HepG2 (cell line): ENCODE results near the gene ERICH6. TPM values are rescaled to one million over a fixed set of nuclear protein-coding genes. Genes with fewer than 3 reads are reported as not detected.

Experiments used
- ATAC-seq: fragments of 200-7000 bp; cut with Tn5 transposase; 3 replicates; pipeline ENCODE4 v1.9.1; 2020; ENCODE audit warnings: mild to moderate bottlenecking, moderate library complexity
- BruUV-seq: library from RNA; stranded (reverse); fragments of 400-500 nt; replicated peaks from 2 replicates; lab custom pipeline; 2021; lab: Mats Ljungman, UMichigan
- CTCF ChIA-PET: fragments of 300-600 bp; formaldehyde crosslinking; extraction: SDS; loops from one replicate; lab custom pipeline; 2021; ENCODE audit warnings: low total read pairs, inconsistent platforms, low intra/inter-chr PET ratio; lab: Yijun Ruan, JAX
- POLR2A ChIA-PET: fragments of 350-600 bp; sonication (Branson Sonifier 250); formaldehyde crosslinking; loops from one replicate; lab custom pipeline; 2020; ENCODE audit warnings: antibody characterized with exemption, inconsistent platforms; lab: Yijun Ruan, JAX
- DNase-seq: peaks from one replicate; pipeline ENCODE4 v3.0.0-alpha.2; 2015; ENCODE audit warnings: low spot score
- FAIRE-seq: peaks from 3 replicates; lab custom pipeline; 2011; peaks lifted over from hg19 to GRCh38; lab: Jason Lieb, UNC
- H2AFZ ChIP-seq: one replicate; pipeline ENCODE4 v1.6.1; 2011; ENCODE audit warnings: low read length, inconsistent platforms
- H3K27ac ChIP-seq: fragments of 300-600 bp; 3 replicates; pipeline ENCODE4 v1.8.0; 2011; ENCODE audit warnings: mixed run types, mild to moderate bottlenecking, mixed read lengths, low read length, inconsistent platforms; ENCODE audit not compliant: insufficient read depth; ENCODE audit errors: extremely low read length
- H3K27me3 ChIP-seq, 2 experiments: fragments of 200-600 bp in 1 of 2; 2 replicates in 1 of 2; 3 replicates in 1 of 2; pipeline versions ENCODE4 v1.6.0 to v1.8.0; 2011; ENCODE audit warnings: low read length in 2 of 2, mild to moderate bottlenecking in 2 of 2, moderate library complexity in 2 of 2, inconsistent platforms in 1 of 2; ENCODE audit not compliant: insufficient read depth in 2 of 2, control insufficient read depth in 1 of 2
- H3K36me3 ChIP-seq, 2 experiments: fragments of 200-600 bp in 1 of 2; replicated peaks in 1 of 2; 2 replicates in 1 of 2; 3 replicates in 1 of 2; pipeline versions ENCODE4 v1.5.1 to v1.8.0; 2011; ENCODE audit warnings: low read length in 2 of 2, inconsistent platforms in 1 of 2; ENCODE audit not compliant: insufficient read depth in 2 of 2, control insufficient read depth in 1 of 2
- H3K4me1 ChIP-seq: 2 replicates; pipeline ENCODE4 v1.5.1; 2012; ENCODE audit warnings: low read length, inconsistent platforms; ENCODE audit not compliant: insufficient read depth
- H3K4me2 ChIP-seq: 2 replicates; pipeline ENCODE4 v1.6.0; 2011; ENCODE audit warnings: low read depth, low read length, inconsistent platforms
- H3K4me3 ChIP-seq, 3 experiments: fragments of 200-600 bp in 1 of 3; sonication (generic), shearing (Covaris generic) in 1 of 3; replicated peaks in 1 of 3; 2 replicates each; pipeline ENCODE4 v1.5.1; 2011 to 2016; ENCODE audit warnings: low read length in 3 of 3, inconsistent platforms in 2 of 3, low read depth in 2 of 3, mild to moderate bottlenecking in 2 of 3, control low read depth in 1 of 3, mixed read lengths in 1 of 3; ENCODE audit not compliant: insufficient read depth in 1 of 3
- H3K79me2 ChIP-seq: one replicate; pipeline ENCODE4 v1.6.1; 2011; ENCODE audit warnings: low read length, inconsistent platforms; ENCODE audit not compliant: insufficient read depth
- H3K9ac ChIP-seq: 2 replicates; pipeline ENCODE4 v1.6.0; 2011; ENCODE audit warnings: mild to moderate bottlenecking, low read depth, low read length, inconsistent platforms; ENCODE audit not compliant: insufficient read depth
- H3K9me3 ChIP-seq: 2 replicates; pipeline ENCODE4 v1.5.1; 2012; ENCODE audit warnings: mild to moderate bottlenecking, low read length
- H4K20me1 ChIP-seq: 2 replicates; pipeline ENCODE4 v1.6.0; 2011; ENCODE audit warnings: inconsistent platforms, mild to moderate bottlenecking, low read length, moderate library complexity; ENCODE audit not compliant: insufficient read depth
- CENPT ChIP-seq: sonication (generic); formaldehyde crosslinking; IDR thresholded peaks from 2 replicates; pipeline ENCODE4 v1.8.0; 2022; ENCODE audit warnings: low read depth, mild to moderate bottlenecking, moderate library complexity, missing genetic modification reagents
- FOSL1 ChIP-seq: sonication (generic); formaldehyde crosslinking; IDR thresholded peaks from 2 replicates; pipeline ENCODE4 v1.9.0; 2021; ENCODE audit warnings: missing genetic modification reagents, borderline replicate concordance
- FOXO1 ChIP-seq: sonication (generic); formaldehyde crosslinking; IDR thresholded peaks from 2 replicates; pipeline ENCODE4 v1.4.0; 2020; ENCODE audit warnings: missing genetic modification reagents
- GATAD1 ChIP-seq: IDR thresholded peaks from 2 replicates; pipeline ENCODE4 v1.6.1; 2016; ENCODE audit warnings: missing genetic modification reagents, missing compliant biosample characterization
- KMT2A ChIP-seq: sonication (generic); formaldehyde crosslinking; IDR thresholded peaks from 2 replicates; pipeline ENCODE4 v1.4.0; 2020; ENCODE audit warnings: missing genetic modification reagents
- NR3C1 ChIP-seq: sonication (generic); formaldehyde crosslinking; IDR thresholded peaks from 2 replicates; pipeline ENCODE4 v1.4.0; 2020; ENCODE audit warnings: missing genetic modification reagents
- RARG ChIP-seq: sonication (generic); formaldehyde crosslinking; IDR thresholded peaks from 2 replicates; pipeline ENCODE4 v1.4.0; 2020; ENCODE audit warnings: low read depth, mild to moderate bottlenecking, missing genetic modification reagents
- RORA ChIP-seq: sonication (generic); formaldehyde crosslinking; IDR thresholded peaks from 2 replicates; pipeline ENCODE4 v1.5.0; 2020; ENCODE audit warnings: mild to moderate bottlenecking, missing genetic modification reagents, moderate library complexity
- SIX1 ChIP-seq: sonication (generic); formaldehyde crosslinking; IDR thresholded peaks from 2 replicates; pipeline ENCODE4 v1.4.0; 2020; ENCODE audit warnings: missing genetic modification reagents, borderline replicate concordance
- SP1 ChIP-seq, 2 experiments: fragments of 450-650 bp in 1 of 2; sonication (generic) in 1 of 2; formaldehyde crosslinking in 1 of 2; IDR thresholded peaks; 2 replicates each; pipeline versions ENCODE4 v1.4.0 to v1.6.1; 2016 to 2020; ENCODE audit warnings: missing genetic modification reagents in 1 of 2
- ZNF549 ChIP-seq: sonication (generic); formaldehyde crosslinking; IDR thresholded peaks from 2 replicates; pipeline ENCODE4 v1.5.0; 2020; ENCODE audit warnings: missing genetic modification reagents
- ZNF703 ChIP-seq: sonication (generic); formaldehyde crosslinking; IDR thresholded peaks from 2 replicates; pipeline ENCODE4 v1.5.1; 2020; ENCODE audit warnings: missing genetic modification reagents, mild to moderate bottlenecking, moderate library complexity, borderline replicate concordance
- ZNF850 ChIP-seq: sonication (generic); formaldehyde crosslinking; conservative IDR thresholded peaks from 2 replicates; pipeline ENCODE4 v1.9.0; 2021; ENCODE audit warnings: mild to moderate bottlenecking, missing genetic modification reagents
- ZSCAN25 ChIP-seq: sonication (generic); formaldehyde crosslinking; IDR thresholded peaks from 2 replicates; pipeline ENCODE4 v1.8.0; 2022; ENCODE audit warnings: mild to moderate bottlenecking, missing genetic modification reagents
- ZZZ3 ChIP-seq: sonication (generic); formaldehyde crosslinking; IDR thresholded peaks from 2 replicates; pipeline ENCODE4 v1.4.0; 2020; ENCODE audit warnings: missing genetic modification reagents, mild to moderate bottlenecking, borderline replicate concordance
- WGBS: methylation state at CpG from one replicate; pipeline ENCODE4 v1.1.6; 2017; ENCODE audit warnings: low lambda C conversion rate; 5-methylcytosine and 5-hydroxymethylcytosine counted together
- in situ Hi-C: cut with HindIII; loops from 2 replicates; pipeline ENCODE4 v1.10.0; 2017; ENCODE audit warnings: low pct_unique_long_range_greater_than_20kb; ENCODE audit not compliant: extremely low pct_ligation_motif_present
- intact Hi-C: fragments of 100-400 bp; cut with micrococcal nuclease; formaldehyde crosslinking; loops from one replicate; pipeline ENCODE4 v1.10.0; 2022; ENCODE audit not compliant: unreplicated experiment
- polyA plus RNA-seq, 8 experiments: library from polyadenylated mRNA; depleted of rRNA in 3 of 8; stranded (reverse) in 7 of 8; unstranded in 1 of 8; fragments of >200 nt; fragmentation: Illumina TruSeq in 4 of 8; extraction: Trizol in 4 of 8; gene quantifications; 2 replicates each; pipeline versions ENCODE4 v1.2.1 to v1.2.3, GENCODE V29; 2011 to 2016; ENCODE audit warnings: low read depth in 4 of 8, missing spikeins in 1 of 8, mixed read lengths in 1 of 8; ENCODE audit not compliant: insufficient read depth in 1 of 8
- total RNA-seq, 5 experiments: library from RNA; depleted of rRNA; stranded (reverse); fragments of >200 nt; fragmentation: Illumina TruSeq; extraction: Trizol; gene quantifications; 2 replicates each; pipeline ENCODE4 v1.2.3, GENCODE V29; 2016; ENCODE audit warnings: low read depth in 1 of 5
- TF ChIP-seq, protein P1 (sequence below): sonication (generic); formaldehyde crosslinking; IDR thresholded peaks from 2 replicates; pipeline ENCODE4 v1.4.0; 2020; ENCODE audit warnings: missing genetic modification reagents
- TF ChIP-seq, protein P2 (sequence below): sonication (generic); formaldehyde crosslinking; IDR thresholded peaks from 2 replicates; pipeline ENCODE4 v1.8.0; 2022; ENCODE audit warnings: missing genetic modification reagents, mild to moderate bottlenecking, inconsistent platforms, borderline replicate concordance
- TF ChIP-seq, protein P3 (sequence below): IDR thresholded peaks from 2 replicates; pipeline ENCODE4 v1.6.1; 2012; ENCODE audit warnings: low read depth, low read length, improper control_type of control experiment
- TF ChIP-seq, protein P4 (sequence below): fragments of 450-650 bp; IDR thresholded peaks from 2 replicates; pipeline ENCODE4 v1.6.1; 2016

The ERICH6 gene
- total and polyA plus RNA-seq, 2 of the 13 experiments (the other 11 are each of a cell fraction or from before 2014, with no cell fraction given), result 0.03 TPM; not detected in 1

DNA sequence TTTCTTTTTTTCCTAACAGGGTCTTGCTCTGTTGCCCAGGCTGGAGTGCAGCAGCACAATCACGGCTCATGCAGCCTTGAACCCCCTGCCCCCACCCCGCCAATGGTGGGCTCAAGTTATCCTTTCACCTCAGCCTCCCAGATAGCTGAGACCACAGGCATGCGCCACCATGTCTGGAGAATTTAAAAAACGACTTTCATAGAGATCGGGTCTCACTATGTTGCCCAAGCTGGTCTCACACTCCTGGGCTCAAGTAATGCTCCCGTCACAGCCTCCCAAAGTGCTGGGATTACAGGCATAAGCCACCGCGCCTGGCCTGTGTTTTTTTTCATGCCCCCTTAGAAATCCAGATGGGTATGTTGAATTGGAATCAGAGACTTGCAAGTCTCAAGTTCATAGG, 40.3 kb downstream of the ERICH6 start:
- Histone ChIP-seq H3K4me2 (no peak overlapping the region), H3K27me3 (peaks cover 2 to 5% of the 10 kb centered on the region in 2 experiments; a peak in 1 of 5 replicates), H3K9me3 (no peaks in the 10 kb centered on the region)
- CTCF ChIA-PET, result no interaction called here
- in situ Hi-C loops, result no loop called here
- TF ChIP-seq ZSCAN25 (no peak), SIX1 (CRISPR knock-in tag) (no peak), ZNF703 (no peak), ZZZ3 (CRISPR knock-in tag) (no peak), ZNF850 (CRISPR knock-in tag) (no peak), RARG (CRISPR knock-in tag) (no peak), FOSL1 (no peak), FOXO1 (CRISPR knock-in tag) (no peak), ZNF549 (CRISPR knock-in tag) (no peak), GATAD1 (CRISPR knock-in tag) (no peak), RORA (CRISPR knock-in tag) (no peak), CENPT (CRISPR knock-in tag) (no peak), KMT2A (no peak), NR3C1 (CRISPR knock-in tag) (no peak), SP1 (IDR thresholded peaks at IDR 0.05) (no peak), SP1 (CRISPR knock-in tag; IDR thresholded peaks at IDR 0.05) (no peak)
- TF ChIP-seq, protein P1, sequence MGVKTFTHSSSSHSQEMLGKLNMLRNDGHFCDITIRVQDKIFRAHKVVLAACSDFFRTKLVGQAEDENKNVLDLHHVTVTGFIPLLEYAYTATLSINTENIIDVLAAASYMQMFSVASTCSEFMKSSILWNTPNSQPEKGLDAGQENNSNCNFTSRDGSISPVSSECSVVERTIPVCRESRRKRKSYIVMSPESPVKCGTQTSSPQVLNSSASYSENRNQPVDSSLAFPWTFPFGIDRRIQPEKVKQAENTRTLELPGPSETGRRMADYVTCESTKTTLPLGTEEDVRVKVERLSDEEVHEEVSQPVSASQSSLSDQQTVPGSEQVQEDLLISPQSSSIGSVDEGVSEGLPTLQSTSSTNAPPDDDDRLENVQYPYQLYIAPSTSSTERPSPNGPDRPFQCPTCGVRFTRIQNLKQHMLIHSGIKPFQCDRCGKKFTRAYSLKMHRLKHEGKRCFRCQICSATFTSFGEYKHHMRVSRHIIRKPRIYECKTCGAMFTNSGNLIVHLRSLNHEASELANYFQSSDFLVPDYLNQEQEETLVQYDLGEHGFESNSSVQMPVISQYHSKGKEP, result no peak
- TF ChIP-seq, protein P2, sequence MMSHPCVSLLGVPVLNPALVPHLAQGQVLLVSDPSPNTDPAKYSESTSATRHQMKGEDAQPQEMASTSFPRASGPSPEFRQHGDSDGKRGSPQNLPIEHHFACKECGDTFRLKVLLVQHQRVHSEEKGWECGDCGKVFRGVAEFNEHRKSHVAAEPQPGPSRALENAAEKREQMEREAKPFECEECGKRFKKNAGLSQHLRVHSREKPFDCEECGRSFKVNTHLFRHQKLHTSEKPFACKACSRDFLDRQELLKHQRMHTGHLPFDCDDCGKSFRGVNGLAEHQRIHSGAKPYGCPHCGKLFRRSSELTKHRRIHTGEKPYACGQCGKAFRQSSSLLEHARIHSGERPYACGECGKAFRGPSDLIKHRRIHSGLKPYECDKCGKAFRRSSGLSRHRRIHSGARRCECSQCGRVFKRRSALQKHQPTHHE, result no peak
- TF ChIP-seq, protein P3, sequence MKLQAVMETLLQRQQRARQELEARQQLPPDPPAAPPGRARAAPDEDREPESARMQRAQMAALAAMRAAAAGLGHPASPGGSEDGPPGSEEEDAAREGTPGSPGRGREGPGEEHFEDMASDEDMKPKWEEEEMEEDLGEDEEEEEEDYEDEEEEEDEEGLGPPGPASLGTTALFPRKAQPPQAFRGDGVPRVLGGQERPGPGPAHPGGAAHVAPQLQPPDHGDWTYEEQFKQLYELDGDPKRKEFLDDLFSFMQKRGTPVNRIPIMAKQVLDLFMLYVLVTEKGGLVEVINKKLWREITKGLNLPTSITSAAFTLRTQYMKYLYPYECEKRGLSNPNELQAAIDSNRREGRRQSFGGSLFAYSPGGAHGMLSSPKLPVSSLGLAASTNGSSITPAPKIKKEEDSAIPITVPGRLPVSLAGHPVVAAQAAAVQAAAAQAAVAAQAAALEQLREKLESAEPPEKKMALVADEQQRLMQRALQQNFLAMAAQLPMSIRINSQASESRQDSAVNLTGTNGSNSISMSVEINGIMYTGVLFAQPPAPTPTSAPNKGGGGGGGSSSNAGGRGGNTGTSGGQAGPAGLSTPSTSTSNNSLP, result no peak
- TF ChIP-seq, protein P4, sequence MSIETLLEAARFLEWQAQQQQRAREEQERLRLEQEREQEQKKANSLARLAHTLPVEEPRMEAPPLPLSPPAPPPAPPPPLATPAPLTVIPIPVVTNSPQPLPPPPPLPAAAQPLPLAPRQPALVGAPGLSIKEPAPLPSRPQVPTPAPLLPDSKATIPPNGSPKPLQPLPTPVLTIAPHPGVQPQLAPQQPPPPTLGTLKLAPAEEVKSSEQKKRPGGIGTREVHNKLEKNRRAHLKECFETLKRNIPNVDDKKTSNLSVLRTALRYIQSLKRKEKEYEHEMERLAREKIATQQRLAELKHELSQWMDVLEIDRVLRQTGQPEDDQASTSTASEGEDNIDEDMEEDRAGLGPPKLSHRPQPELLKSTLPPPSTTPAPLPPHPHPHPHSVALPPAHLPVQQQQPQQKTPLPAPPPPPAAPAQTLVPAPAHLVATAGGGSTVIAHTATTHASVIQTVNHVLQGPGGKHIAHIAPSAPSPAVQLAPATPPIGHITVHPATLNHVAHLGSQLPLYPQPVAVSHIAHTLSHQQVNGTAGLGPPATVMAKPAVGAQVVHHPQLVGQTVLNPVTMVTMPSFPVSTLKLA, result no peak
- TF ChIP-seq, all 625 proteins: peak for 0
- no TSS peak for BruUV-seq
- H3K36me3 ChIP-seq, result no peaks in the 10 kb centered on the region
- no peaks in the 10 kb centered on the region for H3K4me1 ChIP-seq
- ATAC-seq (no peak), DNase-seq (no peak), FAIRE-seq (no peak)
- H4K20me1 ChIP-seq, result no peaks in the 10 kb centered on the region
- POLR2A ChIA-PET, result no interaction called here
- intact Hi-C loops, result no loop called here
- no peak overlapping the region for H2AFZ ChIP-seq
- 51% methylated on average over 8 of the region's 8 CpGs for WGBS
- no peaks in the 10 kb centered on the region for H3K79me2 ChIP-seq
- H3K4me3 ChIP-seq, result no peak overlapping the region
- no peak overlapping the region for H3K9ac ChIP-seq
- H3K27ac ChIP-seq, result no peak overlapping the region
